ENCODE results near the gene TNFRSF4. TPM values are rescaled to one million over a fixed set of nuclear protein-coding genes. Genes with fewer than 3 reads are reported as not detected.

TNFRSF4 gene
- total RNA-seq, 5 donors from 2014 or later (not counting 1 experiment from before 2014, with no cell fraction given): 15.1 to 35.4 (median 17.8) TPM

GRCh38 chr1:1182491-1183220 lies 31.3 kb downstream of the TNFRSF4 start:
- no peak overlapping the region for H3K4me3 Mint-ChIP-seq
- Histone ChIP-seq H3K27me3 (replicated peaks in 1 of 2; ENCODE audit: control insufficient read depth in 2 of 2, extremely low read depth in 1 of 2, insufficient read depth in 2 of 2, low read length in 1 of 2) (peaks cover 0 to 39% of the 10 kb centered on the region in 2 experiments), H3K4me3 (ENCODE audit: control insufficient read depth in 1 of 2, extremely low read depth in 1 of 2, low read length in 1 of 2) (no peak overlapping the region), H3K27ac (ENCODE audit: low read length) (no peak overlapping the region), H3K9me3 (no peaks in the 10 kb centered on the region), H3K36me3 (ENCODE audit: control insufficient read depth in 2 of 2, extremely low read depth in 1 of 2, insufficient read depth in 1 of 2, low read length in 1 of 2) (no peaks in the 10 kb centered on the region), H3K4me1 (ENCODE audit: control insufficient read depth in 1 of 2, extremely low read depth in 1 of 2, insufficient read depth in 2 of 2, low read length in 2 of 2) (peaks cover 2 to 14% of the 10 kb centered on the region in 2 experiments)
- WGBS (ENCODE audit: insufficient coverage): 30% methylated on average over 32 of the region's 39 CpGs
- peaks cover 0 to 11% (median 5%) of the 10 kb centered on the region in 3 donors for H3K4me1 Mint-ChIP-seq
- H3K27ac Mint-ChIP-seq: no peak overlapping the region
- CTCF ChIA-PET: no interaction called here
- POLR2A ChIA-PET: no interaction called here
- H3K36me3 Mint-ChIP-seq: no peaks in the 10 kb centered on the region
- DNase-seq: peak in 1 of 35 experiments; percentile 1
- H3K27me3 Mint-ChIP-seq: peaks cover 8 to 9% of the 10 kb centered on the region in 2 donors
- no peaks in the 10 kb centered on the region for H3K9me3 Mint-ChIP-seq
- peak in 2 of 4 experiments; percentile 14 to 35 for ATAC-seq (replicated peaks in 1 of 4)

- H3K9me3 Mint-ChIP-seq: no peaks in the 10 kb centered on the region
- no peak overlapping the region for H3K27ac Mint-ChIP-seq
- peaks cover 8 to 9% of the 10 kb centered on the region in 2 donors for H3K27me3 Mint-ChIP-seq
- CTCF ChIA-PET: no interaction called here
- H3K36me3 Mint-ChIP-seq: no peaks in the 10 kb centered on the region
- ATAC-seq (replicated peaks in 1 of 4) (no peak), DNase-seq (peak in 1 of 35 experiments; percentile 1)
- H3K27me3 ChIP-seq (replicated peaks in 1 of 2; ENCODE audit: control insufficient read depth in 2 of 2, extremely low read depth in 1 of 2, insufficient read depth in 2 of 2, low read length in 1 of 2): peaks cover 0 to 43% of the 10 kb centered on the region in 2 experiments
- peak overlapping the region in 1 of 3 donors; percentile 39 for H3K4me3 Mint-ChIP-seq
- H3K4me3 ChIP-seq (ENCODE audit: control insufficient read depth in 1 of 2, extremely low read depth in 1 of 2, low read length in 1 of 2): no peak overlapping the region
- 54% methylated on average over 19 of the region's 21 CpGs for WGBS (ENCODE audit: insufficient coverage)
- H3K4me1 ChIP-seq (ENCODE audit: control insufficient read depth in 1 of 2, extremely low read depth in 1 of 2, insufficient read depth in 2 of 2, low read length in 2 of 2): peaks cover 2 to 14% of the 10 kb centered on the region in 2 experiments
- no peaks in the 10 kb centered on the region for H3K36me3 ChIP-seq (ENCODE audit: control insufficient read depth in 2 of 2, extremely low read depth in 1 of 2, insufficient read depth in 1 of 2, low read length in 1 of 2)
- POLR2A ChIA-PET: interaction anchor here in 1 of 2 donors (0.6 kb wide), 1 partner anchor 388 kb away, joined by 3 read pairs; no protein-coding TSS in a partner anchor
- H3K9me3 ChIP-seq: no peaks in the 10 kb centered on the region
- no peak overlapping the region for H3K27ac ChIP-seq (ENCODE audit: low read length)
- peaks cover 0 to 12% (median 6%) of the 10 kb centered on the region in 3 donors for H3K4me1 Mint-ChIP-seq
Measured at GRCh38 chr1:1181938-1182410, 32.0 kb downstream of the TNFRSF4 start.

GRCh38 chr1:1181129-1181937 lies 32.6 kb downstream of the TNFRSF4 start:
- Mint-ChIP-seq H3K9me3 (no peaks in the 10 kb centered on the region), H3K36me3 (no peaks in the 10 kb centered on the region), H3K27ac (no peak overlapping the region), H3K4me3 (peak overlapping the region in 1 of 3 donors; percentile 39), H3K27me3 (peaks cover 8 to 9% of the 10 kb centered on the region in 2 donors), H3K4me1 (peaks cover 0 to 14% (median 11%) of the 10 kb centered on the region in 3 donors)
- Histone ChIP-seq H3K27me3 (replicated peaks in 1 of 2; ENCODE audit: control insufficient read depth in 2 of 2, extremely low read depth in 1 of 2, insufficient read depth in 2 of 2, low read length in 1 of 2) (peaks cover 0 to 43% of the 10 kb centered on the region in 2 experiments), H3K4me3 (ENCODE audit: control insufficient read depth in 1 of 2, extremely low read depth in 1 of 2, low read length in 1 of 2) (no peak overlapping the region), H3K9me3 (no peaks in the 10 kb centered on the region), H3K4me1 (ENCODE audit: control insufficient read depth in 1 of 2, extremely low read depth in 1 of 2, insufficient read depth in 2 of 2, low read length in 2 of 2) (peaks cover 2 to 14% of the 10 kb centered on the region in 2 experiments), H3K27ac (ENCODE audit: low read length) (no peak overlapping the region), H3K36me3 (ENCODE audit: control insufficient read depth in 2 of 2, extremely low read depth in 1 of 2, insufficient read depth in 1 of 2, low read length in 1 of 2) (no peaks in the 10 kb centered on the region)
- ChIA-PET POLR2A (interaction anchor here in 1 of 2 donors (0.6 kb wide), 1 partner anchor 389 kb away, joined by 3 read pairs; no protein-coding TSS in a partner anchor), CTCF (interaction anchor here in 1 of 2 donors (0.8 kb wide), 1 partner anchor 27 kb away, joined by 3 read pairs; no protein-coding TSS in a partner anchor)
- peak in 1 of 35 experiments; percentile 1 for DNase-seq
- ATAC-seq (replicated peaks in 1 of 4): no peak
- WGBS (ENCODE audit: insufficient coverage): 78% methylated on average over 26 of the region's 26 CpGs

GRCh38 chr1:1179983-1180861 lies 33.7 kb downstream of the TNFRSF4 start:
- H3K27me3 Mint-ChIP-seq: peaks cover 8 to 9% of the 10 kb centered on the region in 2 donors
- H3K4me3 Mint-ChIP-seq: no peak overlapping the region
- no peaks in the 10 kb centered on the region for H3K36me3 Mint-ChIP-seq
- 89% methylated on average over 30 of the region's 51 CpGs for WGBS (ENCODE audit: insufficient coverage)
- CTCF ChIA-PET: interaction anchor here in 1 of 2 donors (0.8 kb wide), 1 partner anchor 28 kb away, joined by 3 read pairs; no protein-coding TSS in a partner anchor
- H3K27ac Mint-ChIP-seq: no peak overlapping the region
- H3K4me3 ChIP-seq (ENCODE audit: control insufficient read depth in 1 of 2, extremely low read depth in 1 of 2, low read length in 1 of 2): no peak overlapping the region
- peaks cover 0 to 18% (median 11%) of the 10 kb centered on the region in 3 donors for H3K4me1 Mint-ChIP-seq
- H3K9me3 Mint-ChIP-seq: no peaks in the 10 kb centered on the region
- no peak overlapping the region for H3K27ac ChIP-seq (ENCODE audit: low read length)
- peaks cover 2 to 18% of the 10 kb centered on the region in 2 experiments for H3K4me1 ChIP-seq (ENCODE audit: control insufficient read depth in 1 of 2, extremely low read depth in 1 of 2, insufficient read depth in 2 of 2, low read length in 2 of 2)
- DNase-seq (peak in 1 of 35 experiments; percentile 1), ATAC-seq (replicated peaks in 1 of 4) (peak in 1 of 4 experiments; percentile 18)
- H3K9me3 ChIP-seq: no peaks in the 10 kb centered on the region
- no peaks in the 10 kb centered on the region for H3K36me3 ChIP-seq (ENCODE audit: control insufficient read depth in 2 of 2, extremely low read depth in 1 of 2, insufficient read depth in 1 of 2, low read length in 1 of 2)
- POLR2A ChIA-PET: interaction anchor here in 1 of 2 donors (0.6 kb wide), 1 partner anchor 408 kb away, joined by 3 read pairs; no protein-coding TSS in a partner anchor
- H3K27me3 ChIP-seq (replicated peaks in 1 of 2; ENCODE audit: control insufficient read depth in 2 of 2, extremely low read depth in 1 of 2, insufficient read depth in 2 of 2, low read length in 1 of 2): peaks cover 0 to 46% of the 10 kb centered on the region in 2 experiments

GRCh38 chr1:1179346-1179982 lies 34.5 kb downstream of the TNFRSF4 start:
- Histone ChIP-seq H3K27ac (ENCODE audit: low read length) (no peak overlapping the region), H3K36me3 (ENCODE audit: control insufficient read depth in 2 of 2, extremely low read depth in 1 of 2, insufficient read depth in 1 of 2, low read length in 1 of 2) (no peaks in the 10 kb centered on the region), H3K9me3 (no peaks in the 10 kb centered on the region), H3K4me3 (ENCODE audit: control insufficient read depth in 1 of 2, extremely low read depth in 1 of 2, low read length in 1 of 2) (no peak overlapping the region), H3K4me1 (ENCODE audit: control insufficient read depth in 1 of 2, extremely low read depth in 1 of 2, insufficient read depth in 2 of 2, low read length in 2 of 2) (peaks cover 2 to 24% of the 10 kb centered on the region in 2 experiments), H3K27me3 (replicated peaks in 1 of 2; ENCODE audit: control insufficient read depth in 2 of 2, extremely low read depth in 1 of 2, insufficient read depth in 2 of 2, low read length in 1 of 2) (peaks cover 0 to 48% of the 10 kb centered on the region in 2 experiments)
- Mint-ChIP-seq H3K27me3 (peaks cover 8 to 9% of the 10 kb centered on the region in 2 donors), H3K27ac (no peak overlapping the region), H3K4me1 (peaks cover 2 to 20% (median 11%) of the 10 kb centered on the region in 3 donors), H3K9me3 (no peaks in the 10 kb centered on the region), H3K36me3 (no peaks in the 10 kb centered on the region), H3K4me3 (no peak overlapping the region)
- peak in 1 of 4 experiments; percentile 11 for ATAC-seq (replicated peaks in 1 of 4)
- ChIA-PET POLR2A (interaction anchor here in 1 of 2 donors (0.6 kb wide), 1 partner anchor 408 kb away, joined by 3 read pairs; no protein-coding TSS in a partner anchor), CTCF (no interaction called here)
- WGBS (ENCODE audit: insufficient coverage): 88% methylated on average over 17 of the region's 25 CpGs
- peak in 2 of 35 experiments; percentile 1 to 3 for DNase-seq

Measured in T-cell (primary cell).